Stimulated activated CD4-positive, alpha-beta T cell treated with anti-CD3 and anti-CD28 coated beads, Interleukin-4, amount 100 ng/mL, for 4 hours (primary cell): Measurements from ENCODE around the gene ATXN1.
"Not testable (repeated sequence)": the region's sequence is repeated elsewhere in the genome, so short reads cannot be mapped to it uniquely, and the experiment has no call there.

Experiments used
- DNase-seq, 2 experiments: peaks; one replicate each; pipeline ENCODE4 v3.0.0-alpha.2; 2020

Gene ATXN1

DNA sequence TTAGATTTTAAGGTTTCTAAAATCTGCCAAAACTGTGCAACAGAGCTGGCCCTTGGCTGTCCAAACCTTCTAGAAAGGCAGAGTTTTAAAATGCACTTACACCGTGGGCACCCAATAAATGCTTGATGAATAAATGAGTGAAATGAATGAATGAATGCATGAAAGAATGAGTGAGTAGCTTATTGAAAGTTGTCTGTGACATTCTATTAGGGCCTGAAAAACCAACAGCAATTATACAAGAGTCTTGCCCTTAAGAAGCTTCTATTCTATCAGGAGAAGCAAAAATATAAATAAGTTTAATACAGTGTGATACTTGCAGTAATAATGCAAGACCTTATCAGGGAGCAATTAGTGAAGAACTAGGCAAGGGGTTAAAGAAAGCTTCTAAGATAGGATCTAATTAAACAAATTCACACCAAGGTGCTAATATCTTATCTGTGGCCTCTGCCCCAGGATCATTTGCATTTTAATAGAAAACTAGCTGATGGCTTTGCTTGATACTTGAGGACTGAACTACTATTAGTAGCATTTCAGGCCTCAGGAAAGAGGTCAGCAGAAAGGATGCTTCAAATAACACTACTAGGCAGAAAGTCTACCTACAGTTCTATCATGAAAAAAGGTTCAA is 292.2 kb downstream of the ATXN1 start:
- no peak for DNase-seq

DNA sequence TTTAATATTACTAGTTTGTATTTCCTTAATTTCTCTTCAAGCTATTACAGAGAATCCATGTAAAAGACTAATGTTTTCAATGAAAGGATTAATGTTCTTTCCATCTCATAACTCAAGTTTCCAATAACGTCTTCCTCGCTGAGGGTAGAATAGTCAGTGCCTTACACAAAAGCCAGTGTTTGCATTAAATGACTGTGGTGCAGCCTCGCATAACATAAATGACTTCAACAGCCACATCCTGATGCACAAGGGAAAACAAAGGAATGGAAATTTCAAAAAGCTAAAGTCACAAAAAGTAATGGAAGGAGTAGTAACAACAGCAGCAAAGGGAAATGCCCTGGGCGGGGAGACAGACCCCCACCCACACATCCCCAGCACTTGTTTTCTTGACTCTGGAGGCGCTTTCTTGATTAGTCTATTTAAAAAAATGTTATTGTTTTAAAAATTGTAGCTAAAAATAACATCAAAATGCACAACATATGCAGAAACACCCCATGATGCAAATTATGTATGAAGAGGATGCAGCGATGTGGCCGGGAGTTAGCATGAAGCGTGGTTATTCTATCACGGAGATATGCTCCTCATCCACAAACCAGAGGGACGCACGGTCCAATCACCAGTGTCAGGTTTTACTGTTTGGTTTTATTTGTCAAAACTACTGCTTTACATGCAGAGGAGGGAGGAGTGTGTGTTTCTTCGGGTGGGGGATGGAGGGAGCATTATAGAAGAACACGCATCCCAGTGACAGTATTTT is 294.3 kb downstream of the ATXN1 start:
- no peak for DNase-seq

DNA sequence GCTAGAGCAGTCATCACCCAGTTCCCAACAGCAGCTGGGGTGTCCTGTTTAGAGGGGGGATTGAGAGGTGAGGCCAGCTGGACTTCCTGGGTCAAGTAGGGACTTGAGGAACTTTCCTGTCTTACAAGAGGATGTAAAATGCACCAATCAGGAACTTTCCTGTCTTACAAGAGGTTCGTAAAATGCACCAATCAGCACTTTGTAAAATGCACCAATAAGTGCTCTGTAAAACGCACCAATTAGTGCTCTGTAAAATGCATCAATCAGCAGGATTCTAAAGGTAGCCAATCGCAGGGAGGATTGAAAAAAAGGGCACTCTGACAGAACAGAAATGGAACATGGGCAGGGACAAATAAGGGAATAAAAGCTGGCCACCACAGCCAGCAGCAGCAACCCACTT is 297.2 kb downstream of the ATXN1 start:
- no peak for DNase-seq

DNA sequence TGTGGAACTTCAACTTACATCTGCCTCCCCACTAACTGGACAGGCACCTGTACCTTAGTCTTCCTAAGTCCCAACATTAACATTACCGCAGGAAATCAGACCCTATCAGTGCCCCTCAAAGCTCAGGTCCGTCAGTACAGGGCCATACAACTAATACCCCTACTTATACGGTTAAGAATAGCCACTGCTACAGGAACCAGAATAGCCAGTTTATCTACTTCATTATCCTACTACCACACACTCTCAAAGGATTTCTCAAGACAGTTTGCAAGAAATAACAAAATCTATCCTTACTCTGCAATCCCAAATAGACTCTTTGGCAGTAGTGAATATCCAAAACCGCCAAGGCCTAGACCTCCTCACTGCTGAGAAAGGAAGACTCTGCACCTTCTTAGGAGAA is 298.0 kb downstream of the ATXN1 start:
- not testable (repeated sequence) for DNase-seq

DNA sequence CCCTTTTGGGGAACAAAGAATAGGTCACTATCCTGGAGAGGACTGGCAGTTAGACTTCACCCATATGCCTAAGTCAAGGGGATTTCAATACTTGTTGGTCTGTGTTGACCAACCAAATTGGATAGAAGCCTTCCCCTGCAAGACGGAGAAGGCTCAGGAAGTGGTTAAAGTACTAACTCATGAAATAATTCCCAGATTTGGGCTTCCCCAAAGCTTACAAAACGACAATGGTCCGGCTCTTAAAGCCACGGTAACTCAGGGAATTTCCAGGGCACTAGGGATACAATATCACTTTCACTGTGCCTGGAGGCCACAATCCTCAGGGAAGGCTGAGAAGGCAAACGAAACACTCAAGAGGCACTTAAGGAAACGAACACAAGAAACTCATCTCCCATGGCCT is 299.8 kb downstream of the ATXN1 start:
- no peak for DNase-seq

GRCh38 chr6:16459472-16459871 is 301.8 kb downstream of the ATXN1 start:
- DNase-seq, result not testable (repeated sequence)

- DNase-seq, result no peak
Observed at GRCh38 chr6:16452348-16452747, 308.9 kb downstream of the ATXN1 start.

DNA sequence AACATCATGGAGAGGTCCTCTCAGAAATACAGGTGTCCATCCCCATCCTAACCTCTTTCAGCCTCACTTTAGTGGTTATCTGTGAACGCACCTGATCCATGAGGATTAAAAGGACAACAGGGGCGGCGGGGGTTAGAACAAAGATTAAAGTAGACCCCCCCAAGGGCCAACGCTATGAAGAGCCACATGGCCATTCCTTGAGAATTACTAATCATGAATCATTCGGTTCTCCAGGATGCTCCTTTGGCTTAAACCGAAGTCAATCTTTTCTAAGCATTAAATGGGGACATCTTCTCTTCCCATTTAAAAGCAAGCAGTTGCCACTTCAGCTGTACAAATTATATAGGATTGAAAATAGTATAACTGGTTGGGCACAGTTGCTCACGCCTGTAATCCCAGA is 310.4 kb downstream of the ATXN1 start:
- no peak for DNase-seq

DNA sequence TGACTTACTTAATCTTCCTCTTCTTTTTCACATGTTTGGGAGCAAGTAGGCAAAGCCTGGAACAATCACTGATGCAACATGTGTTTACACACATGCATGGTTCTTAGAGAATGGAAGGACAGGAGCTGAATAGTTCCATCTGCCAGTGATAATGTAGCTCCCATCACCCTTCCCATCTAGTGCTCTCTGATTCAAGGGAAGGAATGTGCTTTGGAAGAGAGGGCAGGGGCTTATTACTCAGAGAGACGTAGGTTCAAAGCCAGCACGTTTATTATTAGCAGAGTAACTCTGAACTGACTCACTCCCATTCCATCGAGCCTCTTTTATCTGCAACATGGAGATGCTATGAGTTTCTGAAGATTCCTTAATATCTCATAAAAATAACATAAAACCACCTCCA is 311.0 kb downstream of the ATXN1 start:
- DNase-seq, result no peak

DNA sequence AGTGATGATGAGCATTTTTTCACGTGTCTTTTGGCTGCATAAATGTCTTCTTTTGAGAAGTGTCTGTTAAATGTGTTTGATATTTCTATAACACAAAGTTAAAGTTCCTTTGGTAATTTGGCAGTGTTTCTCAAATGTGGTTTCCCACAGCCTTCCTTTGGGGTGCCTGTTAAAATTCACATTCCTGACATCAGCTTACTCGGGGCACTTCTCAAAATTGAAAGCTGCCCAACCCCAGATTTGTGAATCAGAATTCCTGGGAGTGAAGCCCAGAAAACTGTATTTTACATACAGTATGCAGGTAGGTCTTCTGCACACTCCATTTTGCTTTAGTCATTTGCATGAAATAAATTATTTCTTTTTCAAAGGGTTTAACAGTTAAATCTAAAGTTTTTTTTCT is 315.0 kb downstream of the ATXN1 start:
- DNase-seq, result no peak

DNA sequence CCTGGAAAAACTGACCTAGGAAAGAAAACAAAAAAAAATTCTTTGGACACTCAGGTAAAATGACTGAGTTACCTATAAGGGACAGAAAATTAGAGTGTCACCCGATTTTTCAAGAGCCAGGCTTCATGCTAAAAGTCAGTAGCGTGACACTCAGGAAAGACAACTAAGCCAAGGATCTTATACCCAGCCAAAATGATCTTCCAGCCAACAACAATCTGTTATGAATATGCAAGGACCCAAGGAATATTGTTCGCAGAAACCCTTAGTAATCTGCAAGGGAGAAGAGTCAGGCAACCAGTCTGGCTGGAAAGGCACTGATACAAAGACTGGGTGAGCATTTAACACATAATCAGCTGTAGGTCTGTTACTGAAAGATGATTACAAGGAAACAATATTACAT is 319.2 kb downstream of the ATXN1 start:
- DNase-seq, result no peak

- DNase-seq, result no peak
Observed at GRCh38 chr6:16441262-16441661, 320.0 kb downstream of the ATXN1 start.

- no peak for DNase-seq
Observed at GRCh38 chr6:16440636-16441212, 320.5 kb downstream of the ATXN1 start.

DNA sequence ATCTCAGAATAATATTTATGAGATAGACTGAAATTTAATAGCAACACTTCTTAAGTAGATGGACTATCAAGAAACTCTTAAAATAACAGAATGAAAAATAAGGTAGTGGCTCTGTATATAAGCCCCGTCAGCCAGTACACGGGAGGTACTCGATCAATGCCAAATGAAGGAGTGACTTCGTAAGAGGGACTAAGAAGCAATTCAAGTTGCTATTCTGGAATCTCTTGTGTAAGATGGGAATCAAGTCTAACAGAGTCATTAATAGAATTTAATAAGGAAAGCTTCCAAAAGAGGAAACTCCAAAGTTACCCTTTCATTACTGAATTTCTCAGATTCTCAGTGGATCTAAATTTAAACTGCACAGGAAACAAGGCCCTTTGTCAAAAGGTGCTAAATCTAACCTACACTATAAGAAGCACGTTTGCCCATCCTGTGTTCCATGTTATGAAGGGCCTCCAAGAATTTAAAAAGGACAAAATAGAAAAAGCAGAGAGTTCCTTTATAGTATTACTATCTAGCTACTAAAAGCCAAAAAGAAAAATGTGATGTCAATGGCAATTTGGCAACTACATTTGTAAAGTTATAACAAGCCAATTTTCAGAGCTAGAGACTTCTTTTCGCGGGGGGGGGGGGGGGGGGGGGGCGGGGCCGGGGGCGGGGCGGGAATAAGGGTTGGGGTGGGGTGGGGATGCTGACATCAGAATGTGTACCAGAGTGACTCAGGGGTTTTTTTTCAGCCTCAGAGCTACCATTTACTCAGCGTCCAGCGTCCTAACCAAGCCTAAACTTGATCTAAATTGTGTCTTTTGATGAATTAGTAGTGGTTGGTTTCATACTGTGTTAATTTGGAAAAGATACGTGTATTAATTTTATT is 322.3 kb downstream of the ATXN1 start:
- DNase-seq, result peak in 1 of 2 experiments; percentile 24

DNA sequence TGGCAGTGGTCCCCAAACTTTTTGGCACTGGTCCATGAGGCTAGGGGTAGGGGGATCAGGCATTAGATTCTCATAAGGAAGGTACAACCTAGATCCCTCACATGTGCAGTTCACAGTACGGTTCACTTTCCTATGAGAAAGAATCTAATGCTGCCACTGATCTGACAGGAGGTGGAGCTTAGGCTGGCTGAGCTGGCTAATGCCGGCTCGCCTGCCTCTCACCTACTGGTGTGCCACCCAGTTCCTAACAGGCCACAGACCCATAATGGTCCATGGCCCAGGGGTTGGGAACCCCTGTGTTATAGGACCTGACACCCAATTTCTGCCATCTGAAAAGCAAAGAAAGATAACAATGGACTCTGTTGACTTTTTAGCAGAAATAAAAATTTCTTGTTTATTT is 323.3 kb downstream of the ATXN1 start:
- DNase-seq, result peak in 1 of 2 experiments; percentile 16

GRCh38 chr6:16437095-16437494 is 324.2 kb downstream of the ATXN1 start:
- peak; percentile 31 to 58 for DNase-seq

GRCh38 chr6:16436550-16436949 is 324.7 kb downstream of the ATXN1 start:
- DNase-seq, result peak in 1 of 2 experiments; percentile 46

- DNase-seq, result no peak
Observed at GRCh38 chr6:16434885-16435284, 326.4 kb downstream of the ATXN1 start.

DNA sequence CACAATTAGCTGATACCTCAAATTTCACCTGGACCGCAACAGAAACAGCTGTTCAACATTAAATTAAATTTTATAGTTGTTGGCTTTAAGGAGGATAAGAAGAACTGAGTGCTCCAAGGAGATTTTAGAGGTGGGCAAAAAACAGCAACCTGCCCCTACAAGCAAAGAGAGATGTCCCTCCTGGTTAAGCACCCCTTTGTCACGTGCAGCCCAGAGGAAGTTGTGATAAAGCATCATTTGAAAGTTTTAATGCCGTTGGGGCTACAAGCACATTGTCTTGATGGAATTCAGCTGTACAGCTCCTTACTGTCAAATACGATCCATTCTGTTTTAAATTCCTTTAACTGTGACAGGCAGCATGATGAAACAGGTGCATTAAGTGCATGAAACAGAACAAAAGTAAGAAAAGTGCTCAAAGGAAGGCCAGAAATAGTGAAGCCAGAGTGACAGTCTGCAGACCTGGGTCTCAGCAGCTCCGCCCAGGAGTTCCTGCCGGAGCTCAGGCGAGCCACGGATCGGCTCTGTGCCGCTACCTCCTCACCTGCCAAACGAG is 327.8 kb downstream of the ATXN1 start:
- no peak for DNase-seq

DNA sequence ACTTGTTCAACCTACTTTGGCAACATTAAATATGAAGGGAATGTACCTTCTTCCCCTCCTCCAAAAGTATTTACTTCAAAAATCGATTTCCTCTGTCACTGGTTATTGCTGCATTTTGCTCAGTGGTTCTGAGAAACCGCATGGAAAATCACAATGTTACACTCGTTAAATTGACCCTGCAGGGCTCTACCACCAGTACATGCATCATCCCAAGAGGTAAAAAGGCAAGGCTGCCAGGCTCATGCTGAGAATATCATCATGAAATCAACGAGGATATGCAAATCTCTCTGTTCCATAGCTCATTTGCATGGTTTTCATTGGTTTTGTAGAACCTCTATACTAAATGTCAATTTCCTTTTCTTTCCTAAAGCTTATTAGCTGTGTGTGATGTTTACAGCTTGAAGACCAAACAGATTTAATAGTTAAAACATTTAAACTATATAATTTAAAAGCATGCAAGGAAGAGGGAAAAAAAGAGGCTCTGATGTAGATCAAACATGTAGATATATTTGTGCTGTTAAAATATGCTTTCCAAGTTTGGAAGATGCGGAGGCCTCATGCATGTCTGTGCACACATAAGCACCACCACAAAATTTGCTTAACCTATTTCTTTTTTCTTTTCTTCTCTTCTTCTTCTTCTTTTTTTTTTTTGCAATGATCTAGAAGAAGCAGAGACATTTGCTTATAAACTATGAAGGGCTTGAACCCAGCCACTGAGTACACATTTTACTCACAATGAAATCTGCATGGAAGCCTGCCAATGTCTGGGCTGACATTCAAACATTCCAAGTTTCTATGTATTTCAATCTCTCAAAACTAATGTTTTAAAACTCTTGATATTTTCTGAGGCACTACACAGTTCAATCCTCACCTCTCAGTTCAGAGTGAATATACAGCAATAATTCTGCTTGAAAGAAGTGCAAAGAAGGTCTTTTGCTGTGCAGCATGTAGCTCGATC is 328.9 kb downstream of the ATXN1 start:
- DNase-seq, result no peak

DNA sequence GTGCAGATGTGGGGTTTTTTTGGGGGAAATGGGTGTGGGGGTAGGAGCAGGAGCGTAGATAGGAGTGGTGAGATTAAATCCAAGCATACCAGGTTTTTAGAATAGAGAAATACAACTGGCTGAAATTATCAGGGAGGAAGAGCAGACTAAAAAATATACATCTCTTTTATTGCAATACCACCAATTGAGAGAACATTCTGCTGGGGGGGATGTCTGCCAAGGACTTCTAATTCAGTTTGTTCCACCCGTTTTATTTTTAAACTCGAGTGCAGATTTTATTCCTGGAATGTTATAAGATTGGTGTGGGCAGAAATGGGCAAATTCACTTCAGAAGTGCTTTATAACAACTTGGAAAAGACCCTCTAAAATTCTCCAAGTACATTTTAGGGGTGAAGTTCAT is 330.2 kb downstream of the ATXN1 start:
- DNase-seq, result no peak
